ENCODE data around the gene FAM72C.
"Not testable (repeated sequence)": the region's sequence is repeated elsewhere in the genome, so short reads cannot be mapped to it uniquely, and the experiment has no call there.

FAM72C gene

DNA sequence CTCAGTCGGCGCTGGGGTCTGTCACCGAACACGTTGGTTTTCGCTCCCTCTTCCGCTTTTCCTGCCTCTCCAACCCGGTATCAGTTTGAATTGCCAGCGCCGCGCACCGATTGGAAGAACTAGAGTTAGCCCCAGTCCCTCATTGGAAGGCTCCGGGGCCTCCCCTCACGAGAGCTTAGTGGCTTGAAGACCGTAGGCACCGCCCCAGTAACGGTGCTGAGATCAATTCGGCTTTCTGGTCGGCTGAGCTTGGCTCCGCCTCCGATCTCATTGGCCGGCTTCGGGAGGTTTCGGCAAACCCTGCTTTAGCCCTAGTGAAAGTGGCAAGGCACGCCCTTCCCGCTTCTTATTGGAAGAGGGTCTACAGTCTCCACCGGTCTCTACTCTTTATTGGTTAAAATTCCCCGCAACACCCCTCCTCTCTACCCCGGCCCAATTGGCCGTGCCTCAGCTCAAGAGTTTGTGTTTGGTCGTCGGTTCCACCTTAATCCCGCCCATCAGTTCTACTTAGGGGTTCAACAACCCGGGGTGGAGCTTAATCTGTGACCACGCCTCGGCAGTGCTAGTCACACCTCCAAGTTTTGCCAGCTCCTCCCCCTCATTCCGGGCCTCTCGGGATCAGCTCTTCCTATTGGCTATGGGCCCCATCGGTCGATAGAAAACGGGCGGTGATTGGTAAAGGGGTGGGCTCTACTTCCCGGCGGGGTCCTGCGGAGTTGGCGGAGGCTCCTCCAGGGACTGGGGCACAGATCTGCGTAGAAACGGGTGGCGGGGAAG, at the start of gene FAM72C:
Gene FAM72C, minus strand, starts transcription at position 63 of the 777 bp plus-strand sequence. CDS start 845 bp downstream, outside the sequence.
- not testable (repeated sequence) for H3K4me3 ChIP-seq (ENCODE audit: low read depth, low read length)

DNA sequence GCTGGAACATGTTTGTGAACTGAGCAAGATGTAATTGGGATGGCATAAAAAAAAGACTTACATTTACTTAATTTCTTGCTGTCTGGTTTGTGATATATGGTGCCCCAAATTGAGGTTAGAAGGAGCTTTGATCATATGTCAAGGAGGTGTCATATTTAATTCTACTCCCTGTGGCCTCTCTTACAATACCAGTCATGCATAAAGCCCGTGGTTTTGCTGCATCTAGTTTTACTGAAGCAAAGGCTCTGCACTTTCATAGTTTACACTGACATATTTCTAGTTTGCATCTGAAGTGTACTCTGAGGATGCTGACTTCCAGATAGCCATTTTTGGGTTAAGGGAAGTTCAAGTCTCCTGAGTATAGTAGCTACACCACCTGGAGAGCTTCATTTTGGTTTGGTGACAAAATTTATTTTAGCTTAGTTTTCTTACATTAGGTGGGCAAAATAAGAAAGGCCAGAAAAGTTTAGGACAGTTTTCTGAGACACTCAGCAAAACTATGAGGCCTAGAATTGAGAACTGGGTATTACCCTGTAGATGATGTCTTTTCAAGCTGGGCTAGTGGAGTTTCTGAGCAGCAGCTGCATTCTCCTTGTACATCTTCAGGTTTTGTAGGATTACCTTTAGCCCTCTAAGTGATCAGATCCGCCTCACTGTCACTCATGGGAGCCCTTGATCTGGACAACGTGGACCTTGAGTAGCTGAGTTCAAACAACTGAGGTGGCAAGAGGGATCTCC, 48.4 kb upstream of the FAM72C start:
- H3K4me3 ChIP-seq (ENCODE audit: low read depth, low read length), result not testable (repeated sequence)

GRCh38 chr1:144019101-144019500, 47.3 kb upstream of the FAM72C start:
- H3K4me3 ChIP-seq (ENCODE audit: low read depth, low read length), result not testable (repeated sequence)

DNA sequence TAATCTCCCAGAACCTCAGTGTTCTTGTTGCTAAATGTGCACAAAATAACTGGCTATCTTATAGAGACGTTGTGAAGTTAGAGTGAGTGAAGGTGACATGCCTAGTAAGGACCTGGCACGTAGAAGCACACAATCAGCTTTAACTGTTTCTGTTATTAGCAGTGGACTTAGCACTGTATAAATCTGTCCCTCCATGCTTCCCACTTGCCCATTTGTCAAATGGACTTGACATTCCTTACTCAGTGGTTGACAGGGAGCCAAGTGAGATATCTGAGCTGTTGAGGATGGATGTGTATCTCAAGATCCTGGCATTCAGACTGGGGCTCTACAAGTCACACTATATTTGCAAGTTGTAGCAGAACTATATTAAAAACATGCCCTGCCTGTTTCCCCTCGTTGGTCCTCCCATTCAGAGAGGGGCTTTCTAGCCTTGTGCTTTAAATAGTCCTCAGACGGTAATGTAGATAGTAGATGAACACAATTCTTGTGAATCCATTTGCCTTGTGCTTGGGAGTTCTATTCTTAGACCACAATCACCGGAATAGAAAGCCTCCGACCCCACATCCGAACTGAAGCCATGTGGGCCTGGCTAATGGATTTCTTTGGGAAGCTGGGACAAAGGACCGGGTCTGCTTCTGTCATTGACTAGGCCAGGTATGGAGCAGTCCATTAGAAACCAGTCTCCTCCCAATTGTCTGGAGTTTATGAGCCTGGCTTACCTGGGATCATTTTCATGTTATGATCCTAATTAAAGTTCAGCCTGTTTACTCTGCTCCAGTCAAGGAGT, 43.6 kb upstream of the FAM72C start:
- not testable (repeated sequence) for H3K4me3 ChIP-seq (ENCODE audit: low read depth, low read length)

- not testable (repeated sequence) for H3K4me3 ChIP-seq (ENCODE audit: low read depth, low read length)
Measured at GRCh38 chr1:144014528-144014927, 42.7 kb upstream of the FAM72C start.

- not testable (repeated sequence) for H3K4me3 ChIP-seq (ENCODE audit: low read depth, low read length)
Measured at GRCh38 chr1:144014121-144014520, 42.3 kb upstream of the FAM72C start.

DNA sequence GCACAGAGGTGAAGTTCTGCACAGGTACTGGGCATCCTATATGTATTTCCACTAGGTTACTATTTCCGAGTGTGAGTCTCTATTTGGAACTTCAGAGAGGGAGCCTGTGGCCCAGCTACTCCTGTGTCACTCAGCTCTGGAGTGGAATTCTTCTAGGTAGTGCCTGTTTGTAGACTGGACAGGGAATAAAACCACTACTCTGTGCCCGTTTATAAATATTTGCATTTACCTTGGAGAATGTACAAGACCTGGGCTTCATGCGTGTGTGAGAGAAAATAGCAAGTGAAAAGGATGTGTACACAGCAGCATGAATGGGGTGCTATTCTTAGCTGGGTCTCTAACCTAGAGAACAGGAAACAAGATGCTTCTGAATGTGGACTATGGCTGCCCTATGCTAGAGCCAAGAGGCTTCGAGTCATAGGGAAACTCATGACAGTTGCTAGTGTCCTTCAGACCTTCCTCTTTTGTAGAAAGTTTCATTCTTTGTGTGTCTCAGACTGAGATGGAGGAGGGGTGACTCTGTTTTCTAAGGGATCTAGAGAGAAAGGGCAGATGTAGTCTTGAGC, 40.5 kb upstream of the FAM72C start:
- not testable (repeated sequence) for H3K4me3 ChIP-seq (ENCODE audit: low read depth, low read length)

GRCh38 chr1:144009410-144009809, 37.6 kb upstream of the FAM72C start:
- H3K4me3 ChIP-seq (ENCODE audit: low read depth, low read length), result not testable (repeated sequence)

DNA sequence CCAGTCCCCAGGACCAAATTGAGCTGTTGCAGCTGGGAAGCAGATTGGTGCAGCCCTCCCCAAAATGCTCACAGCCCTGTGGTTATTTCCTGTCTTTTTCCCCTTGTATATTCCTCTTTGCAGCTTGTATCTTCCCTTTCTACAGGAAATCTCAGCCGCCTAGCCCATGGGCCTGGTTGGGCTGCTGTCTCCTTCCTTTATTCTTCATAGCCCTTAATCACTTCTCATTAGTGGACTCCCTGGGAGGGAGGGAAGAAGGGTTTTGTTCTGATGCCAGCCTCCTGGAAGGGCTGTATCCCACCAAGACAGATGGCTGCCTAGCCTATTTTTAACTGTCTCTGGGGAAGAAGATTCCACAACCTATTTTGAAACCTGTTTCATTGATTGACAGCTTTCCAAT, 32.5 kb upstream of the FAM72C start:
- not testable (repeated sequence) for H3K4me3 ChIP-seq (ENCODE audit: low read depth, low read length)

DNA sequence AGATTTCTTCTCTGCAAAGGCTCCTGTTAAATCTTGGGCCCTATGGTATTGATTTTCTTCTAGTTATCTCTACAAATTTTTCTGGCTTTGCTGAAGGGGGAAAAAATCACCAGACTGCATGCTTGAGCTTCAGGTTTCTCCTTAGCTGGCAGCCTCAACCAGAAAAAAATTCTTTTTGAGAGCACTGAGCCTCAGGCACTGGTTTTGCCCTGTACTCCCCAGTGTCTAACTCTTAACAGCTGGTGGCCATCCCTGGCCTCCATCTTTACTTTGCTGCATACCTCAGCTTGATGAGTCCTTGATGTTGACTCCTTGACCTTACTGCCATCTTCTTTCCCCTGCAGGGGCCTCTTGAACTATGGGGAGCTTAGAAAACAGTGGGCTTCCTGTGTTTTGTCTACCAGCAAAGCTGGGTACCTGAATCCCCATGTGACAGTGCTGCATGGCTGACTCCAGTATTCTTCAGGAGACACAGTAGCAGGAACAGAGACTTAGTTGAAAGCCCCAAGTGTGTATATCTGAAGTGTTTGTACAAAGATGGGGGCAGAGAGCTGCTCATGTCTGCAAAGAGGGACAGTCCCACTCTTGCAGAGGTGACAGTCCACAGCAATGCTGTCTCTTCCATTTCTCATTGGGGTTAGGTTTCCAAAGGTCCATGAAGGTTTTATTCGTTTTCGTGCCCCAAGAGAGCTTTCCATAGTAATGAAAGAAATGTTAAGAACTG, 31.7 kb upstream of the FAM72C start:
- not testable (repeated sequence) for H3K4me3 ChIP-seq (ENCODE audit: low read depth, low read length)

DNA sequence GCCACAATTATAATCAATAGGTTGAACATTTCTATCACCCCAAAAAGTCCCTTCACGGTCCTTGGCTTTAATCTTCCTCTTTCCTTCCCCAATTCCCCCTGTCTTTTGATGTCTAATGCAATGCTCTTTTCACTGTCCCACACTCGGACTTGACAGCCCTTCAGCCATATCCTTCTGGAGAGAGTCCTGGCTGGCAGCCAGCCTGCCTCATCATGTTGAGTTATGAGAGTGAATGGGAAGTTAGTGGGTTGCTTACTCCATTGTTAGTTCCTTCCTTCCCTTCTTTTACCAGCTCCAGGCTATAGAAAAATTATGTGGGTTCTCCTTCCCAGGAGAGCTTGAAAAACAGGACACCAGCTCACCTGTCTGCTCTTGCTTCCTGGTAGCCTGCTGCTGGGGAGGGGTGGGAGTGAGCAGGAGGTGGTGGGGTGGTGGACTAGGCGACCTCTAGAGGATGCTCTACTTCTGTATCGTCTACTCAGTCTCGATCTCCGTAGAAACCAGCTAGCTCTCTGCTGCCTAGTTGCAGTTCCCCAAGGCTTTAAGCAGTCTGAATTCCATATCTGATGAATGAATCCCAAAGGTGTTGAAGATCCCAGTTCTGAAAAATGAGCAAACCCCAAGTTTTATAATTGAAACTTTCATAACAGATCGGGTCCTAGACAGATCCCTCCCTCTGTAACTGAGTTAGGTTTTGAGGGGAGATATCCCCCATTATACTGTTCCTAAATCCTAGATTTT, 30.5 kb upstream of the FAM72C start:
- H3K4me3 ChIP-seq (ENCODE audit: low read depth, low read length), result not testable (repeated sequence)

- not testable (repeated sequence) for H3K4me3 ChIP-seq (ENCODE audit: low read depth, low read length)
Measured at GRCh38 chr1:144001077-144001476, 29.3 kb upstream of the FAM72C start.

GRCh38 chr1:143996020-143996419, 24.2 kb upstream of the FAM72C start:
- not testable (repeated sequence) for H3K4me3 ChIP-seq (ENCODE audit: low read depth, low read length)

DNA sequence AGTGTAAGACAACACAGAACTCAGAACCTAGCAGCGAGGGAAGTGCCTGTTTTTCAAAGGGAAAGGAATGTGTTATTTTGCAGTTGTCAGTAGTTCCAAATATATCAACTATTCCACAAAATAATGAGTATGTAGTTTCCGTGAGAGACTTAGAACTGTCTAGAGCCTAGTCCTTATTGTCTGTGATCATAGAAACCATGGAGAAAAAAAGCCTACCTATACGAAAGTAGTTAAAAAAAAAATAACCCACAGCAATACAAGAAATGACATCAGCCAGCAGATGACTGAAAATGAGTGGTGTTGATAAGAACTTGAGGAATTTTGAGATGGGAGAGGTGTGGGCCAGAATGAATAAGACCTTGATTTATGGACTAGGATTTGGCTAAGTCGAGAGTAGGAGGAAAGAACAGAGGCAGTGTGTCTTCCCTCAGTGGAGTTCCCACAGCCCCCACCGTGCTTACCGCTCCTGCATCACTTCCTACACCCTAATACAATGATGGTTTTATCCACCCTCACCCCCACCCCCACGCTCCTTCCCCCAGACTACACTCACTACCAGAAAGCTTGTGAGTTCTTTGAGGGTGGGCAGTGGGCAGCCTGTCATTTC, 21.6 kb upstream of the FAM72C start:
- H3K4me3 ChIP-seq (ENCODE audit: low read depth, low read length), result not testable (repeated sequence)

GRCh38 chr1:143990699-143991098, 18.9 kb upstream of the FAM72C start:
- H3K4me3 ChIP-seq (ENCODE audit: low read depth, low read length), result not testable (repeated sequence)

GRCh38 chr1:143989719-143990118, 17.9 kb upstream of the FAM72C start:
- H3K4me3 ChIP-seq (ENCODE audit: low read depth, low read length), result not testable (repeated sequence)

DNA sequence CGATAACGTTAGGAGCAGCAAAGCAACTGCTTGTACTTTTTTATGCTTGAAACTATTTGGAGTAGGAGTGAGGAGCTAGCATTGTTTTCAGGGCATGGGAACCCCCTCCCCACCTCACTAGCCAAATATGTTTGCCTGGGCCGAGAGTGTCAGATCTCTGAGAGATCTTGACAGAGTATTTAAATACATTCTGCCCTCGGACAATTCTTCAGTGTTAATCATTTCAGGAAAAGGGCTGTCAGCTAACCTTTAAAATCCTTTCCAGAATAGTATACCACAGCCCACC, 17.6 kb upstream of the FAM72C start:
- not testable (repeated sequence) for H3K4me3 ChIP-seq (ENCODE audit: low read depth, low read length)

- H3K4me3 ChIP-seq (ENCODE audit: low read depth, low read length), result not testable (repeated sequence)
Measured at GRCh38 chr1:143988602-143989426, 17.0 kb upstream of the FAM72C start.

DNA sequence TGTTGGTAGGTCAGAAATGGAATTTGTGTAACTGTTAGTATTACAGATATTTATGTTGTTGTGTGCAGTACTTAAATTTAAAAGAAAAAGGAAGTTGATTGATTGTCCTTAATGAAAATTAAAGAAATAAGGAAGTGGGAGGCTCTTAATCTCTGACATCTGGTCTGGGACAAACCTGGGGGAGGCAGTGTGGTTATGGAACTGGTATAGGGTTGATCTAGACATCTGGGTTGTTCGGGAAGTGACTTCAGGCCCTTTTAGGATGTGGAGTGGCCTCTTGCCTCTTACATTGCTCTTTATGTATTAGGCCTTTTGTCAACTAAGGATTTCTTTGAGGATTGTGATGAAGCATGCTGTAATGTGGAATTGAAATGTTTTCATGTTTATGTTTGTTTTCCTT, 16.1 kb upstream of the FAM72C start:
- not testable (repeated sequence) for H3K4me3 ChIP-seq (ENCODE audit: low read depth, low read length)

All from WI38 (cell line).